Stimulated activated CD8-positive, alpha-beta memory T cell treated with anti-CD3 and anti-CD28 coated beads, Interleukin-4, amount 100 ng/mL, for 48 hours (primary cell): ENCODE results near the gene C17orf113.
"Not testable (repeated sequence)": the region's sequence is repeated elsewhere in the genome, so short reads cannot be mapped to it uniquely, and the experiment has no call there.

ENCODE experiments used
- DNase-seq: peaks from one replicate; pipeline ENCODE4 v3.0.0-alpha.2; 2020

The C17orf113 gene

GRCh38 chr17:42016411-42016831 is 34.0 kb downstream of the C17orf113 start:
- DNase-seq = peak; percentile 40

GRCh38 chr17:42013740-42014139 is 36.7 kb downstream of the C17orf113 start:
- not testable (repeated sequence) for DNase-seq

DNA sequence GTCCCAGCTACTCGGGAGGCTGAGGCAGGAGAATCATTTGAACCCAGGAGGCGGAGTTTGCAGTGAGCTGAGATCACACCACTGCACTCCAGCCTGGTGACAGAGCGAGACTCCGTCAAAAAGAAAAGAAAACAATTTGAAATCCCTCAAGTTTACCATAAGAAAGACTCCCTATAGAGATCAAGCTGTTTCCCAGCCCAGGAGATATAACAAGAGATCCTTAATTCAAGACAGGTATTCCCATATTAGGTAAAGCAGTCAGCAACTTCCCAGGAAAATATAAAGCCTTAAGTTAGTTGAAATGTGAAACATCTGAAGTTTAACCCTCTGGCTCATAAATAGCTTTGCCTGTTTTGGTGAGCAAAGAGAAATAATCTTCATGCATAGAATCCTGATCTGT is 38.0 kb downstream of the C17orf113 start:
- not testable (repeated sequence) for DNase-seq

DNA sequence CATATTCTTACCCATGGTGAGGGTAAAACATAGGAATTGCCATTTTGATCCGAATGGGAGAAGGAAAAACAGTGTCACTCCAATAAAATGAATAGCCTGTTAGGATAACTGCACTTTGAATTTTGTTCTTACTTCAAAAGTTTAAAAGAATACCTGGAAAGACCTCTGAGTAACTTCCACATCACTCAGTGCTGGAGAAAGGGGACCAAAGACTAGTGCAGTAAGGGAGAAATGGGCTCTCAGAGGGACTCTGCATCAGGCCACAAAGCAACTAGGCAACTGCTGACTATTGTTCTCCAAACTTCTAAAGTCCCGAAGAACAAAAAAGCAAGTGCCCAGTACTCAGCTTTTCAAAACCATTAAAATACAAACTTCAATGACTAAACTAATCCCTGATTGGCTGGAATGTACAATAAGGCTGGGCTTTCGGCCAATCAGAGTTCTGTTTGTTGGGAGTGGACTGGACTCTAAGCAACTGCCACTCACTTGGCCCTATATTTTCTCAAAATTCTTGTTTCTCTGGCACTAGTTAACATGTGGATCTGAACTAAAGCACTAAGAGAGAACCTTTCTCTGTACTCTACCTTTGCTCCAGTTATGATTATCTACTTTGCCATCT is 39.4 kb downstream of the C17orf113 start:
- DNase-seq = no peak

- not testable (repeated sequence) for DNase-seq
Measured at GRCh38 chr17:42010266-42010680, 40.1 kb downstream of the C17orf113 start.

GRCh38 chr17:42009170-42009569 is 41.2 kb downstream of the C17orf113 start:
- DNase-seq = no peak

DNA sequence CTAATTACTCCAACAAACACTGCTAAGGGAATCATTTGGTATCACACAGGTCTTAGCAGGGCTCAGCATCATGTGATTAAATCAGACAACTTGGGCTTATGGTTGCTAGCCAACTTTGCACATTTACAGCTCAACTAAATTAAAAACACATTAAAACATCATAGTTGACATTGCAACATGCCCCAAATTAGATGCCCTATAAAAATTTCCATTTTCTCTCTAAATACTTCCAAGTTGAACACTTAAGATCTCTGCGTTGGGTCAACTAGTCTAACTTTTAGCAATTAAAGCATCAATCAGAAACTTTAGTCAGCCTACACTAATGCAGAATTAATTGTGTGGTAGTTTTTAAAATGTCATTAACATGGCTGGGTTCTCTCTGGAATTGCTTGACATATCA is 45.2 kb downstream of the C17orf113 start:
- no peak for DNase-seq

DNA sequence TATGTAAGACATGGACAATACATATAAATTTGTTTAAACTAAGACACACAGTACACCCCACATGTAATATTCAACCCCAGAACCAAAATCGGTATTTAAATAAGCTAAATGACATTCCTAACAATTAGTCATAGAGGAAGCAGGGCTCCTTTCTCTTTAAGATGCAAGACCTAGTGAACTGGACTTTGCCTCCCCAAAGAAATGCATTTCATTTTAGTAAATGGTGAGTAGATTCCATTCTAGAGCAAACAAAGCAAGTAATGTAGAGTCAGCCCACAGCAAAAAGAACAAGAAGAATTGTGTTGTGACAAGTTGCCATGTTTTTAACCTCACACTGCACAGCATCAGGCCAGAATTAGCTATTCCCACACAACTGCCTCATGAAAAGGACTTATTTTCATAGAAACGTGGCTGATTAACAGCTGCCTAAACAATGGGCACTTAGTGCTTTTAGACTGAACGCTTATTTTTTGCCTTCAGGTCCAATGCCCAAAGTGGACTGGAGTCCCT is 47.6 kb downstream of the C17orf113 start:
- no peak for DNase-seq

DNA sequence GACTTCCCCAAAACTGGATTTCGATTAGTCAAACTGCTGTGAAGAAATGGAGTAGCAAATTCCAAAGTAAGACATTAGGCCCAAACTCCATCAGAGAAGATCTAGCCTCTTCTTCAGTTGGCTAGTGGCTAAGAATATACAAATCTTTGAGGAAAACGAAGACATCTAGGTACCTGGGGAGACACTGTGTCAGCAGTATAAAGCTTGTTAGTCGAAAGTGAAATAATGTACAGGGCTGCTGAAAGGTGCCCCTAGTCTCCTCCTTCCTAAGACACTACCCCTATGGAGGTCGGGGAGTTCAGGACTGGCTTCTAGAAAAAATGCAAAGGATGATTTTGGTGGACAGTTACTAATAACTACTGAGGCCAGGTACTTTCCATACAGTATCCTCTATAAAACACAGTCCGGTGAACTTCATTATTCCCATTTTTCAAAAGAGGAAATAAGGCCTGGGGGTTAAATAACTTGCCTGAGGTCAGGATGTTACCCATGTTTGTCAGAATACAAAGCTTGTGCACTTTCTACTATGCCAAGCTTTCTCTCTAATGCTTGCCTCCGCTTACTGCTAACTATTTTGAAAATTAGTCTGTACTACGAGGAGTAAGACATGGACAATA is 48.1 kb downstream of the C17orf113 start:
- DNase-seq = no peak

- DNase-seq = no peak
Measured at GRCh38 chr17:42001729-42002128, 48.7 kb downstream of the C17orf113 start.

GRCh38 chr17:42000413-42001133 is 49.8 kb downstream of the C17orf113 start:
- no peak for DNase-seq

- no peak for DNase-seq
Measured at GRCh38 chr17:41998497-41998896, 51.9 kb downstream of the C17orf113 start.

GRCh38 chr17:41996855-41997164 is 53.6 kb downstream of the C17orf113 start:
- no peak for DNase-seq

DNA sequence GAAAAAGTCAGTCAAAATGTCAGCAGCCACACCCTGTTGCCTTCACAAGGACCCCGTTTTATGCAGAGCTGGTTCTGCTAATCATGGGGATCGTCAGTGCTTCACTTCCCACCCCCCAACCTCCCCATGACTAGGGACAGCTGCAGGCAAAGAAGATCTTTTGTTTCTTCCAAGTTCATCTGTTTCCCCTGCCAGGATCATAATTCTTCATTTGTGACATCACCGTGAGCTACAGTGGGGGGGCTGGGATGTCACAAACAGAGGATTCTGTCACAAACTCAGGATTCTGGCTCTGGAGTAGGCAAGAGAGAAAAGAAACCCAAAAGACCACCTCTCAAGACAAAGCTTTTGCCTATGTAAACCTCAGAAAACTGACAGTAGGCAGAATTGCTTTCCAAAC is 57.8 kb downstream of the C17orf113 start:
- no peak for DNase-seq

GRCh38 chr17:41989702-41990419 is 60.5 kb downstream of the C17orf113 start:
- DNase-seq = no peak

DNA sequence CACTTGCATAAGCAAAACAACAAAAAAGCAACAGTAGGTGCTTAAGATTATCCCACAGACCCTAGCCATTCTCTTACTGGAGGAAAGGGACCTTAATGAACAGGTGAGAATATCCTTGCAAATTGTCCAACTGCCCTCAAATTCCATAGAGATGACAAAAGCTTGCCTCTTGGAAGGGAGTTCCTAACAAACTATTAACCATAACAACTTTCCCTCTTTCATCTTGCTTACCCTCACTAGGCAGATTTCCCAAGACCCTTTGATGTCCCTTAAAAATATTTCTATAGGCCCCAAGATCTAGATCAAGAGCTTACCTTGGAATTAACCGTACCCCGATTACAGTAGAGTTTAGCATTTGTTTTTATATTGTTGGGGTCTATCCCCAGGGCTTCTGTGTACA is 62.0 kb downstream of the C17orf113 start:
- DNase-seq = no peak
